IMR-90 (cell line): ENCODE measurements around the gene KCNH6. TPM values are rescaled to one million over a fixed set of nuclear protein-coding genes. Genes with fewer than 3 reads are reported as not detected.

Experiments used
- ATAC-seq: fragments of 200-7000 bp; cut with Tn5 transposase; 2 replicates; pipeline ENCODE4 v1.9.1; 2020; ENCODE audit warnings: low read depth, mild to moderate bottlenecking, moderate library complexity
- BruUV-seq: library from RNA; stranded (reverse); fragments of 400-500 nt; replicated peaks from 2 replicates; lab custom pipeline; 2021; lab: Mats Ljungman, UMichigan
- CTCF ChIA-PET: fragments of 300-600 bp; formaldehyde crosslinking; extraction: SDS; loops from one replicate; lab custom pipeline; 2021; ENCODE audit warnings: antibody characterized with exemption; lab: Yijun Ruan, JAX
- POLR2A ChIA-PET: fragments of 300-600 bp; sonication (Branson Sonifier 250); formaldehyde crosslinking; loops from one replicate; lab custom pipeline; 2022; ENCODE audit warnings: antibody characterized with exemption; ENCODE audit not compliant: unreplicated experiment; lab: Charles Lee
- DNase-seq: peaks from one replicate; pipeline ENCODE4 v3.0.0; 2013
- H2AFZ ChIP-seq: replicated peaks from 2 replicates; pipeline ENCODE3; 2013; ENCODE audit warnings: low read length, mild to moderate bottlenecking; ENCODE audit not compliant: poor library complexity
- H2AK5ac ChIP-seq: 2 replicates; pipeline ENCODE4 v1.6.1; 2013; ENCODE audit warnings: low read depth, low read length, inconsistent platforms
- H2AK9ac ChIP-seq: replicated peaks from 2 replicates; pipeline ENCODE3; 2013; ENCODE audit warnings: mild to moderate bottlenecking, low read depth, low read length, moderate library complexity; ENCODE audit not compliant: poor library complexity
- H2BK120ac ChIP-seq: 2 replicates; pipeline ENCODE4 v1.6.1; 2013; ENCODE audit warnings: low read depth, low read length, inconsistent platforms
- H2BK15ac ChIP-seq: 3 replicates; pipeline ENCODE4 v1.6.1; 2013; ENCODE audit warnings: low read depth, low read length, inconsistent platforms
- H2BK20ac ChIP-seq: 2 replicates; pipeline ENCODE4 v1.6.1; 2013; ENCODE audit warnings: low read depth, mild to moderate bottlenecking, inconsistent platforms, low read length, moderate library complexity
- H2BK5ac ChIP-seq: 2 replicates; pipeline ENCODE4 v1.6.1; 2013; ENCODE audit warnings: mild to moderate bottlenecking, low read depth, low read length, inconsistent platforms; ENCODE audit not compliant: poor library complexity, severe bottlenecking
- H3K14ac ChIP-seq: replicated peaks from 2 replicates; pipeline ENCODE4 v1.6.1; 2013; ENCODE audit warnings: low read depth, low read length, inconsistent platforms
- H3K18ac ChIP-seq: 2 replicates; pipeline ENCODE4 v1.6.1; 2013; ENCODE audit warnings: low read depth, low read length, control low read depth
- H3K23ac ChIP-seq: 2 replicates; pipeline ENCODE4 v1.6.1; 2013; ENCODE audit warnings: low read depth, low read length, inconsistent platforms
- H3K27ac ChIP-seq: 2 replicates; pipeline ENCODE4 v1.5.1; 2013; ENCODE audit warnings: mild to moderate bottlenecking, control low read depth, low read length; ENCODE audit not compliant: insufficient read depth
- H3K27me3 ChIP-seq: 2 replicates; pipeline ENCODE4 v1.6.1; 2013; ENCODE audit warnings: low read length; ENCODE audit not compliant: control insufficient read depth, insufficient read depth
- H3K36me3 ChIP-seq: 2 replicates; pipeline ENCODE4 v1.6.1; 2013; ENCODE audit warnings: low read length, mixed read lengths; ENCODE audit not compliant: control insufficient read depth, insufficient read depth
- H3K4ac ChIP-seq: 2 replicates; pipeline ENCODE4 v1.6.1; 2013; ENCODE audit warnings: low read depth, low read length, inconsistent platforms
- H3K4me1 ChIP-seq: 2 replicates; pipeline ENCODE4 v1.6.1; 2013; ENCODE audit warnings: low read length, mixed read lengths; ENCODE audit not compliant: control insufficient read depth, insufficient read depth
- H3K4me2 ChIP-seq: 2 replicates; pipeline ENCODE4 v1.6.1; 2013; ENCODE audit warnings: low read depth, mild to moderate bottlenecking, control low read depth, low read length, moderate library complexity
- H3K4me3 ChIP-seq: 2 replicates; pipeline ENCODE4 v1.5.1; 2013; ENCODE audit warnings: low read depth, mild to moderate bottlenecking, control low read depth, low read length, moderate library complexity; ENCODE audit not compliant: insufficient read depth
- H3K56ac ChIP-seq: 2 replicates; pipeline ENCODE4 v1.6.1; 2013; ENCODE audit warnings: low read length, inconsistent platforms; ENCODE audit not compliant: insufficient read depth; ENCODE audit errors: extremely low read depth
- H3K79me1 ChIP-seq, 2 experiments: 2 replicates each; pipeline ENCODE4 v1.6.1; 2013; ENCODE audit warnings: low read length in 2 of 2, inconsistent platforms in 1 of 2, low read depth in 1 of 2
- H3K9ac ChIP-seq: 2 replicates; pipeline ENCODE4 v1.6.1; 2013; ENCODE audit warnings: low read depth, low read length, control low read depth
- H3K9me1 ChIP-seq: 2 replicates; pipeline ENCODE4 v1.6.1; 2013; ENCODE audit warnings: low read length, inconsistent platforms; ENCODE audit not compliant: insufficient read depth
- H3K9me3 ChIP-seq: 2 replicates; pipeline ENCODE4 v1.6.1; 2013; ENCODE audit warnings: low read length; ENCODE audit not compliant: control insufficient read depth, insufficient read depth
- H4K20me1 ChIP-seq: 2 replicates; pipeline ENCODE4 v1.6.1; 2013; ENCODE audit warnings: low read length, inconsistent platforms; ENCODE audit not compliant: insufficient read depth
- H4K5ac ChIP-seq: 2 replicates; pipeline ENCODE4 v1.6.1; 2013; ENCODE audit warnings: mild to moderate bottlenecking, low read depth, low read length, control low read depth
- H4K8ac ChIP-seq, 2 experiments: 2 replicates each; pipeline ENCODE4 v1.6.1; 2013; ENCODE audit warnings: low read depth in 2 of 2, low read length in 2 of 2, control low read depth in 1 of 2, inconsistent platforms in 1 of 2
- H4K91ac ChIP-seq: 2 replicates; pipeline ENCODE4 v1.6.1; 2013; ENCODE audit warnings: low read depth, low read length, inconsistent platforms; ENCODE audit not compliant: insufficient read depth
- BHLHE40 ChIP-seq: fragments of 150-350 bp; IDR thresholded peaks from 2 replicates; pipeline ENCODE4 v1.6.1; 2016; ENCODE audit warnings: mild to moderate bottlenecking, low read depth, low read length
- CEBPB ChIP-seq: IDR thresholded peaks from 2 replicates; pipeline ENCODE4 v1.6.1; 2012; ENCODE audit warnings: low read depth, low read length, improper control_type of control experiment
- CHD1 ChIP-seq: IDR thresholded peaks from 2 replicates; pipeline ENCODE4 v1.6.1; 2012; ENCODE audit warnings: low read depth, low read length, improper control_type of control experiment
- FOS ChIP-seq: fragments of 150-350 bp; IDR thresholded peaks from 2 replicates; pipeline ENCODE4 v1.6.1; 2016; ENCODE audit warnings: low read depth, low read length
- MAFK ChIP-seq: IDR thresholded peaks from 2 replicates; pipeline ENCODE4 v1.6.1; 2012; ENCODE audit warnings: low read depth, low read length, improper control_type of control experiment
- MAZ ChIP-seq: IDR thresholded peaks from 2 replicates; pipeline ENCODE4 v1.6.1; 2012; ENCODE audit warnings: low read depth, mild to moderate bottlenecking, low read length, improper control_type of control experiment, moderate library complexity, borderline replicate concordance
- MXI1 ChIP-seq: IDR thresholded peaks from 2 replicates; pipeline ENCODE4 v1.6.1; 2012; ENCODE audit warnings: low read depth, mild to moderate bottlenecking, low read length, moderate library complexity, borderline replicate concordance
- NFE2L2 ChIP-seq: fragments of 150-350 bp; IDR thresholded peaks from 2 replicates; pipeline ENCODE4 v1.6.1; 2016; ENCODE audit warnings: low read depth, mild to moderate bottlenecking, low read length
- POLR2A ChIP-seq: IDR thresholded peaks from 2 replicates; pipeline ENCODE4 v1.6.1; 2012; ENCODE audit warnings: mild to moderate bottlenecking, low read depth, low read length
- RAD21 ChIP-seq: IDR thresholded peaks from 2 replicates; pipeline ENCODE4 v1.6.1; 2012; ENCODE audit warnings: low read length, improper control_type of control experiment
- RCOR1 ChIP-seq: IDR thresholded peaks from 2 replicates; pipeline ENCODE4 v1.6.1; 2012; ENCODE audit warnings: mild to moderate bottlenecking, low read length, improper control_type of control experiment; ENCODE audit not compliant: insufficient replicate concordance
- RFX5 ChIP-seq: IDR thresholded peaks from 2 replicates; pipeline ENCODE4 v1.8.0; 2012; ENCODE audit warnings: low read depth, mild to moderate bottlenecking, low read length, moderate library complexity
- SMC3 ChIP-seq: fragments of 150-350 bp; IDR thresholded peaks from 2 replicates; pipeline ENCODE4 v1.6.1; 2016; ENCODE audit warnings: low read depth, mild to moderate bottlenecking, antibody characterized with exemption, low read length, moderate library complexity
- WGBS, 2 experiments: methylation state at CpG; one replicate each; pipeline versions ENCODE4 v1.1.5 to v1.1.7; 2013; ENCODE audit warnings: missing lambda C conversion rate in 2 of 2; ENCODE audit not compliant: insufficient read length in 1 of 2; ENCODE audit errors: extremely low coverage in 2 of 2; 5-methylcytosine and 5-hydroxymethylcytosine counted together
- dilution Hi-C: fragments of 300-500 bp; cut with HindIII; formaldehyde crosslinking; loops from one replicate; pipeline ENCODE4 v1.14.3; 2018; ENCODE audit warnings: low sequenced_read_pairs; ENCODE audit not compliant: unreplicated experiment
- in situ Hi-C: fragments of 300-500 bp; cut with MboI; formaldehyde crosslinking; loops from 3 replicates; pipeline ENCODE4 v1.14.3; 2019; ENCODE audit warnings: low sequenced_read_pairs, inconsistent platforms, mixed read lengths
- intact Hi-C: fragments of 100-400 bp; cut with micrococcal nuclease; formaldehyde crosslinking; loops from 2 replicates; pipeline ENCODE4 v1.10.0; 2022
- polyA plus RNA-seq, 3 experiments: library from polyadenylated mRNA; depleted of rRNA; stranded (reverse); fragments of >200 nt; gene quantifications; 2 replicates each; pipeline ENCODE4 v1.2.3, GENCODE V29; 2012; ENCODE audit warnings: low replicate concordance in 1 of 3
- total RNA-seq: library from RNA; depleted of rRNA; stranded (reverse); fragments of >200 nt; gene quantifications from 2 replicates; pipeline ENCODE4 v1.2.3, GENCODE V29; 2012
- TF ChIP-seq, protein P1 (sequence below): fragments of 150-350 bp; IDR thresholded peaks from 2 replicates; pipeline ENCODE4 v1.6.1; 2017; ENCODE audit warnings: mild to moderate bottlenecking, antibody characterized with exemption, low read length, low read depth
- TF ChIP-seq, protein P2 (sequence below): fragments of 150-350 bp; IDR thresholded peaks from 2 replicates; pipeline ENCODE4 v1.6.1; 2016; ENCODE audit warnings: low read depth, mild to moderate bottlenecking, low read length, moderate library complexity, borderline replicate concordance
- TF ChIP-seq, protein P3 (sequence below): conservative IDR thresholded peaks from 2 replicates; pipeline ENCODE4 v1.5.1; 2012; ENCODE audit warnings: mild to moderate bottlenecking, low read depth, low read length, improper control_type of control experiment

The KCNH6 gene
- total and polyA plus RNA-seq, 2 of the 4 experiments (the other 2 are of a cell fraction) = 0.17 to 0.18 TPM

DNA sequence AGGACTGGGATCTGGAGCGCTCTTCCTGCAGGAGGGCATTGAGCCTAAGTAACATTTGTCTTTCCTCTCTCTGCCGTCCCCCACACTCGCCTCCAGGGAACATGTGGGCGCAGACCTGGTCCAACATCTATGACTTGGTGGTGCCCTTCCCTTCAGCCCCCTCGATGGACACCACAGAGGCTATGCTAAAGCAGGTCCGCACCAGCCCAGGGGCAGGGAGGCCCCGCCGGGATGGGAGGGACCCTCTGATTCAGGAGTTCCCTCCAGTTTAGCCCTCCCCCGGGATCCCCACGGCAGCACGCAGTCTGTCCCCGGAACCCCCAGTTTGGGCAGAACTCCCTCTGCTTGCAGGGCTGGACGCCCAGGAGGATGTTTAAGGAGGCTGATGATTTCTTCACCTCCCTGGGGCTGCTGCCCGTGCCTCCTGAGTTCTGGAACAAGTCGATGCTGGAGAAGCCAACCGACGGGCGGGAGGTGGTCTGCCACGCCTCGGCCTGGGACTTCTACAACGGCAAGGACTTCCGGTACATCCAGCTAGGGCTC, 32.2 kb upstream of the KCNH6 start:
- no peak for DNase-seq
- Histone ChIP-seq H4K91ac (no peak overlapping the region), H4K8ac (no peak overlapping the region), H3K4me1 (peaks cover 13% of the 10 kb centered on the region), H3K9me1 (peaks cover 8% of the 10 kb centered on the region), H3K4me2 (no peak overlapping the region), H3K79me1 (no peaks in the 10 kb centered on the region), H2AFZ (no peak overlapping the region), H2BK15ac (no peak overlapping the region), H3K56ac (no peak overlapping the region), H3K4ac (no peak overlapping the region), H3K18ac (no peak overlapping the region), H4K5ac (no peak overlapping the region), H3K23ac (no peak overlapping the region), H3K27me3 (peaks cover 9% of the 10 kb centered on the region; the same call in 1 of the 2 replicates), H2BK20ac (no peak overlapping the region), H2BK120ac (no peak overlapping the region), H2AK5ac (no peak overlapping the region), H3K36me3 (no peaks in the 10 kb centered on the region), H3K27ac (no peak overlapping the region), H3K9ac (no peak overlapping the region), H2AK9ac (no peak overlapping the region), H3K9me3 (no peaks in the 10 kb centered on the region), H3K14ac (no peak overlapping the region), H4K20me1 (no peaks in the 10 kb centered on the region), H2BK5ac (no peak overlapping the region), H3K4me3 (no peak overlapping the region)
- TF ChIP-seq CEBPB (no peak), FOS (no peak), SMC3 (no peak), RAD21 (no peak), MAFK (no peak), NFE2L2 (no peak), CHD1 (no peak), MAZ (no peak), RCOR1 (no peak), RFX5 (no peak), BHLHE40 (no peak), POLR2A (no peak), MXI1 (no peak)
- TF ChIP-seq, protein P1, sequence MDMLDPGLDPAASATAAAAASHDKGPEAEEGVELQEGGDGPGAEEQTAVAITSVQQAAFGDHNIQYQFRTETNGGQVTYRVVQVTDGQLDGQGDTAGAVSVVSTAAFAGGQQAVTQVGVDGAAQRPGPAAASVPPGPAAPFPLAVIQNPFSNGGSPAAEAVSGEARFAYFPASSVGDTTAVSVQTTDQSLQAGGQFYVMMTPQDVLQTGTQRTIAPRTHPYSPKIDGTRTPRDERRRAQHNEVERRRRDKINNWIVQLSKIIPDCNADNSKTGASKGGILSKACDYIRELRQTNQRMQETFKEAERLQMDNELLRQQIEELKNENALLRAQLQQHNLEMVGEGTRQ = no peak
- TF ChIP-seq, protein P2, sequence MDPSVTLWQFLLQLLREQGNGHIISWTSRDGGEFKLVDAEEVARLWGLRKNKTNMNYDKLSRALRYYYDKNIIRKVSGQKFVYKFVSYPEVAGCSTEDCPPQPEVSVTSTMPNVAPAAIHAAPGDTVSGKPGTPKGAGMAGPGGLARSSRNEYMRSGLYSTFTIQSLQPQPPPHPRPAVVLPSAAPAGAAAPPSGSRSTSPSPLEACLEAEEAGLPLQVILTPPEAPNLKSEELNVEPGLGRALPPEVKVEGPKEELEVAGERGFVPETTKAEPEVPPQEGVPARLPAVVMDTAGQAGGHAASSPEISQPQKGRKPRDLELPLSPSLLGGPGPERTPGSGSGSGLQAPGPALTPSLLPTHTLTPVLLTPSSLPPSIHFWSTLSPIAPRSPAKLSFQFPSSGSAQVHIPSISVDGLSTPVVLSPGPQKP = no peak
- TF ChIP-seq, protein P3, sequence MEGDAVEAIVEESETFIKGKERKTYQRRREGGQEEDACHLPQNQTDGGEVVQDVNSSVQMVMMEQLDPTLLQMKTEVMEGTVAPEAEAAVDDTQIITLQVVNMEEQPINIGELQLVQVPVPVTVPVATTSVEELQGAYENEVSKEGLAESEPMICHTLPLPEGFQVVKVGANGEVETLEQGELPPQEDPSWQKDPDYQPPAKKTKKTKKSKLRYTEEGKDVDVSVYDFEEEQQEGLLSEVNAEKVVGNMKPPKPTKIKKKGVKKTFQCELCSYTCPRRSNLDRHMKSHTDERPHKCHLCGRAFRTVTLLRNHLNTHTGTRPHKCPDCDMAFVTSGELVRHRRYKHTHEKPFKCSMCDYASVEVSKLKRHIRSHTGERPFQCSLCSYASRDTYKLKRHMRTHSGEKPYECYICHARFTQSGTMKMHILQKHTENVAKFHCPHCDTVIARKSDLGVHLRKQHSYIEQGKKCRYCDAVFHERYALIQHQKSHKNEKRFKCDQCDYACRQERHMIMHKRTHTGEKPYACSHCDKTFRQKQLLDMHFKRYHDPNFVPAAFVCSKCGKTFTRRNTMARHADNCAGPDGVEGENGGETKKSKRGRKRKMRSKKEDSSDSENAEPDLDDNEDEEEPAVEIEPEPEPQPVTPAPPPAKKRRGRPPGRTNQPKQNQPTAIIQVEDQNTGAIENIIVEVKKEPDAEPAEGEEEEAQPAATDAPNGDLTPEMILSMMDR = no peak
- 100% methylated on average over 2 of the region's 22 CpGs; no CpG with 5 or more reads in 1 of the 2 experiments for WGBS, 2 experiments
- no TSS peak for BruUV-seq
- dilution Hi-C loops (no loop called here), intact Hi-C loops (no loop called here), in situ Hi-C loops (no loop called here)
- POLR2A ChIA-PET = no interaction called here
- CTCF ChIA-PET = interaction anchor here (1.2 kb wide), 1 partner anchor 12 kb away, joined by 5 read pairs; no protein-coding TSS in a partner anchor
- ATAC-seq = no peak
